HPDE6-E6E7 (cell line): ENCODE data around the gene BCL2L1.

ENCODE experiments used
- DNase-seq: peaks from one replicate; pipeline ENCODE4 v3.0.0; 2011; ENCODE audit warnings: missing footprints; ENCODE audit errors: extremely low spot score

The BCL2L1 gene

DNA sequence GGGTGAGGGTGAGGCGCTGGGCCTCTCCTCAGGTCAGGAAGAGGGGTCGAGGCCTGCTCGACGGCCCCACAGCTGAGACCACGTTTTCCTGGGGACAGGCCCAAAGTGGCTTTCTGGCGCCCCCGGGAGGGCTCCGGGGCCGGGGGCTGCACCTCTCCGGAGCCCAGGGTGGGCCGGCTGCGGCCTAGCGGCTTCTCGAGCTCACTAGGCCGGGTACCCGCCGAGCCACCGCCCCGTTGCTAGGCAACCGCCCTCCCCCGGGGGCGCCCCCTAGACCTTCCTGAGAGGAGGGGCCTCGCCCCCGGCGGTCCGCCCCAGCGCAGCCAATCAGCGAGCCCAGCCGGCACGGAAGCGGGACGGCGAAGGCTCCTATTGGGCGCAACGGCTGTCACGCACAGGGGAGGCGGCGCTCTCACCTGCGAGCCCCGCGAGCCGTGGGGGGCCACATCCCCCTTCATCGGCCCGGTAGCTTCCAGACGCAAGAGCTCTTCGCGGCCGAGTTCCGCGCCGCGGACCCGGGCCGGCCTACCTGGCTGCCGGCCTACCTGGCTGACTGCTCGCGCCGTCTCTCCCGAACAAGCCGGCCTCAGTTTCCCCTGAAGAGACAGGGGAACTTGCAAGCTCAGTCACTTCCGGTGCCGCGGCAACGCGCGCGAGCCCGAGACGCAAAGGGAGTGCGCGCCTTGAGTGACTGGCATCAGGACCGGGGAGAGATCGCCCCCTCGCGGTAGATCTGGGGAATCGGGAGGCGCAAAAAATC is 831 bp upstream of the BCL2L1 start:
- peak; percentile 100 for DNase-seq

DNA sequence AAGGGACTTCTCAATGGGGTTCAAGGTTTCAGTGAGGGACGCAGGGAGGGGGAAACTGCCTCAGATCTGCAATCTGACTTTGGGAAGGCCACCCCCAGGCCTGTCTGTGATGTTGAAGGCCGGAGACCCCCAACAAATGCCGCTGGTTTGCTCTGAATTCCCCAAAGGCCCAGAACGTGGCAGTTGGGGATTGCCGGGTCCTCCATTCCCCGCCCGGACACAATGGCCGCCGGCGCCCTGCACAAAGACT is 326 bp upstream of the BCL2L1 start:
- DNase-seq, result no peak

DNA sequence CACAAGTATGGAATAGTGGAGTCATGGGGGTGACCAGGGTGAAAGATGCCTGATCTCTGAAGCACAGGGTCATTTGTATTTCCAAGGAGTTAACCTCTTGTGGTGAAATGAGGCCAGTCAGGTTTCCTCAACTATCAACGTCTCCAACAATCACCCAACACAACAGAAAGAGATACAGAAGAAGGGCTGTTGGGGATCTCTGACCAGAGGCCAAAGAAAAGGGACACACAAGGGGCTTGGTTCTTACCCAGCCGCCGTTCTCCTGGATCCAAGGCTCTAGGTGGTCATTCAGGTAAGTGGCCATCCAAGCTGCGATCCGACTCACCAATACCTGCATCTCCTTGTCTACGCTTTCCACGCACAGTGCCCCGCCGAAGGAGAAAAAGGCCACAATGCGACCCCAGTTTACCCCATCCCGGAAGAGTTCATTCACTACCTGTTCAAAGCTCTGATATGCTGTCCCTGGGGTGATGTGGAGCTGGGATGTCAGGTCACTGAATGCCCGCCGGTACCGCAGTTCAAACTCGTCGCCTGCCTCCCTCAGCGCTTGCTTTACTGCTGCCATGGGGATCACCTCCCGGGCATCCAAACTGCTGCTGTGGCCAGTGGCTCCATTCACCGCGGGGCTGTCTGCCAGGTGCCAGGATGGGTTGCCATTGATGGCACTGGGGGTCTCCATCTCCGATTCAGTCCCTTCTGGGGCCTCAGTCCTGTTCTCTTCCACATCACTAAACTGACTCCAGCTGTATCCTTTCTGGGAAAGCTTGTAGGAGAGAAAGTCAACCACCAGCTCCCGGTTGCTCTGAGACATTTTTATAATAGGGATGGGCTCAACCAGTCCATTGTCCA is 1.0 kb downstream of the BCL2L1 start:
- DNase-seq, result no peak

DNA sequence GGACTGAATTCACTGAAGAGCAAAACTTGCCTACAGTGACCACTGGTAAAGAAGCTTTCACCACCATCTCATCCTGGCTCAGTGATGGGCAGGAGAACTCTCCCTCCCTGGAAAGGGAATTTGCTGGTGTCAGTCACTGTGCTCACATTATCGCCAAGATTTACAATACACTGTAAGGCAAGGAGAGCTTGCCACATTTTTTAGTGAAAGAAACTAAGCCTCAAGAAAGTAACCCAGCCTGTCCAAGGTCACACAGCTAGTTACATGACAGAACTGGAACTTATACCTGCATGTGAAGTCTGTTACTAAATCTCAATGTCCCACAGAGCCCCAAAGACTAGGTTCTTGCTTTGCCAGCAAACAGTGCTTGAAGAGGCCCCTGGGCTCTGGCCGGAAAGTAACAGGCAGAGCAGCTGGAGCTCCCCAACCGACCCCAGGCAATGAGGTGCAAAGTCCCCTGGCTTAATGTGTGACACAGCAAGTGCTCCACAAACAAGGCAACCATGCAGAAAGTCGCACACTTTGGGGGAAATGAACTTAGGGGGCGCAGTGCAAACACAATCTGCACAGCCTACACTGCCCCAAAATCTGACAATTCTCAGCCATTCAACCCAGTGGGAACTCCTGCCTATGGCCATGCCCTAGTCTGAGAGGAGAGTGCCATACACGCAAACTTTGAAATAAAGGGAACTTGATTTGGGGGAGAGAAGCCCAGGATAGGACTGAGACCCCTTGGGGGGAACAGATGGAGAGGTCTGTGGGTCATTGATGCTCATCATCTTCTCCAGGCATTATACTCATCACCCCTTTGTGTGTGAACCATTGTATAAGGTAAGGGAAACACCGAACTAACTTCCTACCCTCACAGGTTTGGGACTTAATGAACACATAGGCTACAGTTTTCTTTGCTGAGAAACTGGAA is 1.9 kb downstream of the BCL2L1 start:
- DNase-seq, result peak; percentile 16

DNA sequence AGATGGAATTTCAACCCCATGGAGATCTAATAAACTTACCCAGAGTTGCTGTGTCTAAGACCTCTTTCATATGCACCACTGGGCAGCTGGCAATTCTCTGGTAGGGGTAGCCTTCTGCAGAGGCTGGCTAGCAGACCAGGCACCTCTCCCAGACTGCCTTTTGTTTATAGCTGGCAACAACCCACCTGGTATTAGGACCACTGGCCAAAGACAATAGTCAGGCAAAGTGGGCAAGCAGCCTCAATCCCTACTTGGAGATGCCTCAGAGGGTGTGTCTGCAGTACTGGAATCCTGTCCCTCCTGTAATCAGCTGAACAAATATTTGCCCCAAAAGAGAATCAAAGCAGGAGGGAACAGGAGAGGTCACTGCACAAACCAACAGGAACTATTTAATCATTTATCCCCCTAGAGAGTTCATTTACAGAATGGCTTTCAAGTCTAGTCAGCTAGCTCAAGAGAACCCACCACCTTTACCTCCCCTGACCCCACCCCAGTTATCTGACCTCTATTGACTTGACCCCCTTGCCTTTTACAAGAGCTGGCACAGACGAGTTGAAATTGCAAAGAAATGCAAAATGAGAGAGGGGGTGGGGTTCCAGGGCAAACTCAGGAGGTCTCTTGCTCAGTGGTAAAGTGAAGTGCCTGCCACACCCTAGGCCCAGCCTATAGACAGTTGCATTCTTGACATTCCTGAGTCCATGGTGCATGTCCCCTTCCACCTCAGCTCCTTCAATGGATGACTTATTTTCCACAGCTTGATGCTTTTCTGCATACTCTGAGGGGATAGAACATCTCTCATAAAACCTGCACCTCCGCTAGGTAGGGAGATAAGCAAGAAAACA is 2.8 kb downstream of the BCL2L1 start:
- peak; percentile 23 for DNase-seq

DNA sequence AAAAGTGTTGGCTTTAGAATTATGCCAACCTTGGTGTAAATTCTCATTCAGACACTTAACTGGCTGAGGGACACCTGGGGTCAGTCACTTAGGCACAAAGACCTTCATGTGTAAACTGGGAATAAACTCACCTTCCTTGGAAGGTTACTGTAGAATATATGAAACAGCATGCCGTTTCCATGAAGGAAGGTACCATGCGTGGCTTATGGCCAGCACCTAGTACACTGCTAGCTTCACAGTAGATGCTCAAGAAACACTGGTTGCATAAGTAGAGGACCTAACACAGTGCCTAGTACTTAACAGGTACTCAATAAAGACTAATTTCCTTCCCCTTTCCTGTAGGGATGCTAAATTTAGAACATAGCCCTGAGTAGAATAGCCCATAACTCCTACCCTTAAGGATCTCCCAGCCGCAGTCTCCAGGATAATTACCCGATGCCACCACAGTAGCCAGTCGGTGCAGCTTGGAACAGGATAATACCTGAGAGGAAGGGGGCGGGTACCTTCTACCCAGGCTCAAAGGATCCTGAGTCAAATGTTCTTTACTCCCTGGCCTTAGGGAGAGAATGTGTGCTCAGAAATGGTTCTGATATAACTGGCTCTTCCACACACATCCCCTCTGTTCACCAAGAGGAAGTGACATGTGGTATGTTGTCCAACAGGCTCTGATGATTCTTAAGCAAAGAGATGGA is 3.6 kb downstream of the BCL2L1 start:
- peak; percentile 83 for DNase-seq

DNA sequence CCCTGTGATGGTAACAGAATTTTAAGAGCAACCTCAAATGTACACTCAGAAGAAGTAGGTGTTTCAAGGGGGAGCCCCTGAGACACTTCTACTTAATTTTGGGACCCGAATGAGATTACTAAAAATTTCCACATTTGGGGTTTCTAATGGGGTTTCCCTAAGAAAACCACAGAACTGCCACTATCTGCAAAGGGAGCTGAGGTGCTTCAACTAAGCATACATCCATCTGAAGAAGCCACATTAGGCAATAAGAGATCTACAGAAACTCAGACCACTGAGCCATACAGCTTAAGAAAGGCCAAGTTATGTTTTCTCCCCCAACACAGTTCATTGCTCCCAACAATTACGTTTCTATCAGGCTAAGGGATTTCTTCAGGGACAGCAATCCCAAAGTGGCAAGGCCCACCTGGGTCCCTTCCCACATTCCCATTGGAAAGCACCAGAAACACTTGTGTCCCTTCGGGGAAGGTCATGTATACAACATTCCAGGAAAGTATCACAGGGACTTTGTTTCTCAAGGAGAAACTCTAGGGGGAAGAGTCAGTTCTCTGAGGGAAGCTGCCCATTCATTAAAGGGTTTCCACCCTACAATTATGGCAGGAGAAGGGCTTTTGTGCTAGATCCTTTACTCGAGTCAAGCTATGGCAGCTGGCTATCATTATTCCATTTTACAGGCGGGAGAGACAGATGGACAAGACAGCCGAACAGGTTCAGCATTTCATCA is 5.0 kb downstream of the BCL2L1 start:
- no peak for DNase-seq

DNA sequence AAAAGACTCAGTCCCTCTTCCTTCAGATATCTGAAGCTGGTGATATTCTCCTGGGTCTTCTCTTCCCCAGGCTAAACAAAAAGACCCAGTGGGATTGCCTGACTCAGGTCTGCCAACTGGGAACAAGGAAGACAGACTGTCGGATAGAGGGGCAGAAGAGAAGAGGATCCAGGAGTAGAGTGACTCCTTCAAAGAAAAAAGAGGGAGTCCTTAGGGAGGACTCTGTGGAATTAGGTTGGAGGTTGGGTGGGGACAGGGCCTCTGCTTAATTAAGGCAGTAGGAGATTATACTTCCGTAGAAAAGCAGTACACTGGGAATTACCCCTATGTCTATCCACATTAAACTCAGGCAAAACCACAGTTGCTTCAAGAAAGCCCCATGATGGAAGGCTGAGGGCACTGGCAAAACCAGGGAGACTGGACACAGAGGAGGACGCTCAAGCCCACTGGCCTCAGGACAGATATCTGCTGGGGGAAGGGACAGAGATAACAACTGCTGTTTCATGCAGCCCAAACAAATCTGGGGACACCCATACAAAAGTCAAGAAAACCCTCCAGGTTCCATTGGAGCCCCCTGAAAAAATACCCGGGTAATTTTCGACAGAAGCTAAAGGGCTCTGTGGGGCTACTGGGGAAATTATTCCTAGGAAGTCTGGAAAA is 5.7 kb downstream of the BCL2L1 start:
- DNase-seq, result no peak

DNA sequence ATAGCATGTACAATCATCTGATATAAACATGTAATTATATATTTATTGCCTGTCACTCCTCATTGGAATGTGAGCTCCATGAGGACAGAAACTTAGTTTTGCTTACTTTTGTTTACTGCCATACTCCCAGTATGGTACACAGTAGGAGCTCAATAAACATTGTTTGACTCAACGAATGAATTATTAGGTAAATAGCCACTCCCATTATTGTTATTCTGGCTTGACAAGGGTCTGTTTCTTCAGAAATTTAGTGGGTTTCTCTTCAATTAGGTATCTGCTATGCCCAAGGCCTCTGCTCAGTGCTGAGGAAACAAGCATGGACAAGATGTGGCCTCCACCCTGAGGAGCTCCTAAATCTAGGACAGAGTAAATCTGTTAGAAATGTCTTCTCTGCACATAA is 6.3 kb downstream of the BCL2L1 start:
- no peak for DNase-seq

DNA sequence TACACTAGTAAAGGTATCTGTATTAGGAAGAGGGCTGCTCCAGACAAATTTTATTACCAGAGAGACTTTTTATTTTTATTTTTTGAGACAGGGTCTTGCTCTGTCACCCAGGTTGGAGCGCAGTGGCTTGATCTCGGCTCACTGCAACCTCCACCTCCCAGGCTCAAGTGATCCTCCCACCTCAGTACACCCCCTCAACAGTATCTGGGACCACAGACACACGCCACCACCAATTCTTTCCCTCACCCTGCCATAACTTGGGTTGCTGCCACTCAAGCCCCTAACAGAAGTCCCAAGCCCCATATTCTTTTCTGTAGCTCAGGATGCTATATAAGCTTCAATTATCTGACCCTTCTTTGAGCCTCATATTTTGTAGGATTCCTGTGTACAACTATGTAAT is 6.9 kb downstream of the BCL2L1 start:
- DNase-seq, result no peak

DNA sequence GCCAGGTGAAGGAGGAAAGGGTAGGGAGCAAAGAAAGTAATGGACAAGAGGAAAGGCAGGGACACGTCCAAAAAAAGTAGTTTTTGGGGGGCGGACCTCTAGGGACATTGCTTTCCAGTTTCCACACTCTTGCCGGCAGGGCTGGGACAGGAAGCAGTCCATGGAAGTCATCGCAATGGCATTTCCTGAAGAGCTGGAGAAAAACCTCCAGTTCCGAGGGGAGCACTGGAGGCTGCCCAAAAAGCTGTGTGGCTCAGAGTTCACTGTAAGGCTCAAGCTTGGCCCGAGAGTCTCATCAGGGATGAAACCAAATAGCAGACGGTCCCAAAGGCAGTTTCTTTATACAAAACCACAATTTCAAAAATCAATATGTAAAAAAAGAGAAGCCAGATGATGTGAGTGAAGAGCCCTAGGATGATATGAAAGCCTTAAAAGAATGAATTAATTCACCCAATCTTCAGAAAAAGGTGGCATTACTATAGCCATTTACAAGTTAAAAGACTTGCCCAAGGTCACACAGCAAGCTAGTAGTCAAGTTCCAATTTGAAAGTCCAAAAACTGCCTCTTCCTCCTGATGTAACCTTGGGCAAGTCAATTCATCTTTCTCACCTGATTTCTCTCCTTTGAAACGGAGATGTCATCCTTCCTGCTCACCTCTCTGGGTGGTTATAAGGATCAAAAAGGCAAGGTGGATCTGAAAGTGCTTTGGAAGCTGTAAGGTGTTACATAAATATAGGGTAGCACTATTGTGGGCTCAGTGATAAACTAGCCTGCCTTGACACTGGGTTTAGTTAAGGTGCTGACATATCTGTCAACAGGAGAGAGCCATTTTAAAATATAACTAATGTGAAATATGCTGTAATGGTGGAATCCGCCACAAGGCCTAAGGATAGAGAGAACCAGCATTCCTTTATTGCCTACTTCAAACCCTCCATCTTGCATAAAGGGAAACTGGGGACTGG is 9.1 kb downstream of the BCL2L1 start:
- no peak for DNase-seq

DNA sequence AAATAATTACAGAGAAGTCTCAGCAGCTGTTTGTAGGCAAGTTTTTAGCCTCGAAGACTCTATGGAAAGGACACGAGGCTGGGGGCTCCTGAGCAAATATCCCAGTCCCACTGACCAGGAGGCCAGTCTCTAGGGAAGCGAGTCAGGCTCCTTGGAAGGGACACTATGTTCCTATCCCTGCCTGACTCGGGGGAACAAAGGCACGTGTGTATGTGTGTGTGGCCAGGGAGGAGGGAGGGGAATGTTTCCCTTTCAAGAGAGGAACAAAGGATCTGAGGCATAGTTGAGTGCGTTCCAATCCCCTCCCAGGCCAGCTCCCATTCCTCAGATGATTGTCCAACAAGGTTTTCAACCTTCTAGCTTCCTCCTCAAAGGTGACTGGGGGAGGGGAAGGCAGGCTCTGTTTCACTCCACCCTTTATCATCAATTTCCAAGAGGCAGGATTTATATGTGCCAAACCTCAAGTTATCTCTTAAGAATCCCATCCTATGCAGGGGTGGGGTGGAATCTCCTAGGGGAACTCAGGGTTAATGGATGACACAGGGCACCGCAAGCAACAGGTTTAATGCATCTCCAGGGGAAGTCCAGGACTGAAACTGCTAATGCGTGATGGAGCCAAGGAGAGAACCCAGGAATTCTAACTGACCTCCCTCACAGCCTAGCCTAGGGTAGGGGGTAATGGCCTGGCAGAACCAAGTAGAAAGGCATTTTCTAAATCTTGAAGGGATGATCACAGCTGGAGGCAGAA is 9.9 kb downstream of the BCL2L1 start:
- peak; percentile 92 for DNase-seq

DNA sequence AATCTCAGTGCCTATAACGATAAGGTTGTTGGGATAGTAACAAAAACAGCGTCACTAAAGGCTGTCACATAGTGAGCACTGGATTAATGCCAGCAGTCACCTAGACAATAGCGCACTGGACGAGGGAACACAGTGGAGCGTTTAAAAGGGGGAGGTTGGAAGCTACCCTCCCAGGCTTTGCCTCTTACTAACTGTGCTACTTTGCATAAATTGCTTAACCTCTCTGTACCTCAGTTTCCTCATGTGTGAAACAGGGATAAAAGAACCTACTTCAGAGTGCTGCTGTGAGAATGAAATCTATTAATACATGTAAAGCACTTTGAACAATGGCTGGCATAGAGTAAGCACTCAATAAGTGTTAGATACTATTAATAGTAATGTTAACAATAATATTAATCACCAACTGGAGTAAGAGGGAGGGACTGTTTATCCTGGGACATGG is 10.5 kb downstream of the BCL2L1 start:
- DNase-seq, result no peak

DNA sequence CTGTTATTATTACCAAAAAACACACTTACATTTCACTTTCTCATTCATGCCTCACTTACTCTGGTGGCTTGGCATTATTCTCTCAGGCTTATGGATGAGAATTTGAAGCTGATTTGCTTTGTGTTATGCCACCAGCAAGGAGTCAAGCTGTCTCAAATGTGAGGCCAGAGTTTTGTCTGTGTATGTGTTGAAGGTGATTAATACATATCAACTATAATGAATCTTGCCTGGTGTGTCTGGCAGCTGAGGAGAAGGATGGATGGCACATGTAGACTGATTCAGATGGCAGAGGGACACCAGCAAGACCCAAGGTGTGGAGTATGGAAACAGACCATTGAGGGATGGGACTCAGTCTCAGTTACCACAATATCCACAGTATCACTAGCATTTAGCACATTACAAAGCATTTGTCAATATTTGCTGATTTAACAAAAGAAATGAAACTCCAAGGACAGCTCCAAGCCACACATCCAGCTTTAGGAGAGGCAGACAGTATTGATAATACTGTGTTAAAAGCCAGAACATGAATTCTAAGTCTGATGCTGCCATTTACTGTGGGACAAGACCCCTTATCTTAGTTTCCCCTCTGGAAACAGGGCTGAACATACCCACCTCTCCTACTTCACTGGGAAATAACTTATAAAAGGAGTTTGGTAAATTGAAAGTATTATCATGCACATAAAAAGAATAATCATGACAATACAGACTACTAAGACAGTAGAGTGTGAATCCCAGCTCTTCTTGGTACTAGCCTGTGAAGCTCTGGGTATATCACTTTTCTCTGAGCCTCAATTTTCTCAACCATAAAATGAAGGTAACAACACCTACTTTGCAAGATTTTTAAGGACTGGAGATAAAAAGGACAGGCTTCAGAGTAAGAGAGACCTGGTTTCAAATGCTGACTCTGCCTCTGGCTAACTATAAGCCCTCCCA is 11.2 kb downstream of the BCL2L1 start:
- DNase-seq, result no peak

DNA sequence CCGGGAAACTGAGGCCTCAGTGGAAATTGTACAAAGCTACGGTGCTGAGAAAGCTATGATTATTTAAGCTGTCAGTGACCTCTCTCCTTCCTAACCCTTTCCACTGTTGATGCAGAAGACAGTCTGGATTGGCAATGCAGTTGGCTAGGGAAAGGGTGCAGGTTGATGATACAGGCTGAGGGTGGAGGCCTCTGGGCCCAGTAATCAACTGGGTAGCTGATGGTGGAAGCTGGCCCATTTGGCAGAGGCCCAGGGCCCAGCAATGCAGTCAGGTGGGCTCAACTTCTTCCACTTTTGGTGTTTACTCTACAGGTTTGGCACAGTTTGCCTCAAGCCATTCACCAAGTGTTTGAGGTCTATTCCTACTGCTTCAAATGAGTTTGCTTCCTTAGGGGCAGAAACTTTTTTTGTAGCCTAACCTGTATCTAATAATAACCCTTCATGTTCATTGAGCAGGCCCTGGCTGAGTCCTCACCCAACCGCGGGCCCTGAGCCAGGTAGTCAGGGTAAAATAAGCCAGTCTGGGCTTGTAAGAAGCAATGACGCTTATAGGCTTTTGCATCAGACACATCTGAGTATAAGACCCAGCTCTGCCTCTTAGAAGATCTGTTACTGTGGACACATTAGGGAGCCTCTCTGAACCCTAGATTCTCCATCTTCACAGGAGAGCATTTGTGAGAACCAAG is 12.1 kb downstream of the BCL2L1 start:
- DNase-seq, result peak; percentile 95

DNA sequence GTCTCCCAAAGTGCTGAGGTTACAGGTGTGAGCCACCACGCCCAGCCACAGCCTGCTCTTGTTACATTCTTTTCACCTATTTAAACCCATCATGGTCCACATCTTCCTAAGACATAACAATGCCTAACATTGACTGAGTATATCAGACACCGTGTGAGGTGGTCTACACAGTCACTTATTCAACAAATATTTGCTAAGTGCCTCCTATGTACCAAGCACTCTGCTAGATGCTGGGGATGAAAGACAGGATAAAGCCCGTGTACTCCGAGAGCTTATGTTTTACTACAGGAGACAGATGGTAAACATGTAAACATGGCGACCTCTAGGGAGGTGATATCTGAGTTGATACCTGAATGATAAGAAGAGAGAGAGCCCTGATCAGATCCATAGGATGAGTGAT is 12.7 kb downstream of the BCL2L1 start:
- no peak for DNase-seq
